CD4-positive, alpha-beta T cell (primary cell): ENCODE data around the gene ELOVL5. TPM values are rescaled to one million over a fixed set of nuclear protein-coding genes. Genes with fewer than 3 reads are reported as not detected.
A peak's percentile ranks its signal among the peaks of the same experiment; 100 is the strongest.

Source experiments
- ATAC-seq: fragments of 200-7000 bp; cut with Tn5 transposase; one replicate; pipeline ENCODE4 v1.10.0; 2022; ENCODE audit warnings: mild to moderate bottlenecking; ENCODE audit not compliant: poor library complexity
- CTCF ChIA-PET: fragments of 350-600 bp; sonication (Branson Sonifier 250); formaldehyde crosslinking; loops from one replicate; lab custom pipeline; 2021; ENCODE audit warnings: antibody characterized with exemption, inconsistent platforms; lab: Charles Lee
- POLR2A ChIA-PET: fragments of 350-600 bp; sonication (Branson Sonifier 250); formaldehyde crosslinking; loops from one replicate; lab custom pipeline; 2021; ENCODE audit warnings: antibody characterized with exemption, inconsistent platforms; lab: Charles Lee
- DNase-seq, 14 experiments: peaks; one replicate each; pipeline ENCODE4 v3.0.0-alpha.2; 2013 to 2020; ENCODE audit warnings: mixed read lengths in 2 of 14
- H3K27ac ChIP-seq, 2 donors: one replicate each; pipeline versions ENCODE4 v1.5.1 to v1.7.0; 2013; ENCODE audit warnings: low read length in 2 of 2, low read depth in 1 of 2, mild to moderate bottlenecking in 1 of 2
- H3K27me3 ChIP-seq, 2 experiments: 1 replicate in 1 of 2; 2 replicates in 1 of 2; pipeline versions ENCODE4 v1.6.1 to v1.7.0; 2013; ENCODE audit warnings: low read length in 2 of 2, control low read depth in 1 of 2, mild to moderate bottlenecking in 1 of 2, moderate library complexity in 1 of 2; ENCODE audit not compliant: insufficient read depth in 2 of 2, control insufficient read depth in 1 of 2
- H3K36me3 ChIP-seq: one replicate; pipeline ENCODE4 v1.6.1; 2013; ENCODE audit warnings: low read length, control low read depth; ENCODE audit not compliant: insufficient read depth
- H3K4me1 ChIP-seq: one replicate; pipeline ENCODE4 v1.6.1; 2013; ENCODE audit warnings: low read length, control low read depth; ENCODE audit not compliant: insufficient read depth
- H3K4me3 ChIP-seq: one replicate; pipeline ENCODE4 v1.5.1; 2013; ENCODE audit warnings: mild to moderate bottlenecking, low read length, moderate library complexity
- H3K9me3 ChIP-seq, 2 experiments: 1 replicate in 1 of 2; 2 replicates in 1 of 2; pipeline versions ENCODE4 v1.6.1 to v1.7.0; 2013; ENCODE audit warnings: low read length in 2 of 2, mild to moderate bottlenecking in 2 of 2, control low read depth in 1 of 2, moderate library complexity in 1 of 2; ENCODE audit not compliant: control insufficient read depth in 1 of 2, insufficient read depth in 1 of 2
- H3K27ac Mint-ChIP-seq: one replicate; pipeline ENCODE4 v1.8.0; 2020; ENCODE audit warnings: mixed read lengths
- H3K27me3 Mint-ChIP-seq: one replicate; pipeline ENCODE4 v1.8.0; 2021; ENCODE audit warnings: mixed read lengths
- H3K36me3 Mint-ChIP-seq: one replicate; pipeline ENCODE4 v1.8.0; 2021; ENCODE audit warnings: low read depth, mixed read lengths
- H3K4me1 Mint-ChIP-seq: one replicate; pipeline ENCODE4 v1.8.0; 2021; ENCODE audit warnings: low read depth, mixed read lengths
- H3K4me3 Mint-ChIP-seq: one replicate; pipeline ENCODE4 v1.8.0; 2020; ENCODE audit warnings: mild to moderate bottlenecking, mixed read lengths
- H3K9me3 Mint-ChIP-seq: one replicate; pipeline ENCODE4 v1.8.0; 2020; ENCODE audit warnings: mixed read lengths
- intact Hi-C, 2 experiments: fragments of 100-400 bp; cut with DNase I in 1 of 2; cut with micrococcal nuclease in 1 of 2; formaldehyde crosslinking; loops; one replicate each; pipeline versions ENCODE4 v1.15.1 to v1.9.0; 2023 to 2025; cut with DNase I, micrococcal nuclease
- total RNA-seq, 174 experiments: library from RNA in 2 of 174; stranded (reverse) in 2 of 174; gene quantifications; one replicate each; pipeline ENCODE4 v1.2.3 and lab custom pipeline; 2021 to 2026
- TF ChIP-seq, protein P1 (sequence below): fragments of 200-600 bp; IDR thresholded peaks from one replicate; pipeline ENCODE4 v1.8.0; 2022; ENCODE audit warnings: antibody characterized with exemption, mild to moderate bottlenecking

The ELOVL5 gene
- total RNA-seq, 2 experiments from 2014 or later: 78.0 to 86.8 TPM

DNA sequence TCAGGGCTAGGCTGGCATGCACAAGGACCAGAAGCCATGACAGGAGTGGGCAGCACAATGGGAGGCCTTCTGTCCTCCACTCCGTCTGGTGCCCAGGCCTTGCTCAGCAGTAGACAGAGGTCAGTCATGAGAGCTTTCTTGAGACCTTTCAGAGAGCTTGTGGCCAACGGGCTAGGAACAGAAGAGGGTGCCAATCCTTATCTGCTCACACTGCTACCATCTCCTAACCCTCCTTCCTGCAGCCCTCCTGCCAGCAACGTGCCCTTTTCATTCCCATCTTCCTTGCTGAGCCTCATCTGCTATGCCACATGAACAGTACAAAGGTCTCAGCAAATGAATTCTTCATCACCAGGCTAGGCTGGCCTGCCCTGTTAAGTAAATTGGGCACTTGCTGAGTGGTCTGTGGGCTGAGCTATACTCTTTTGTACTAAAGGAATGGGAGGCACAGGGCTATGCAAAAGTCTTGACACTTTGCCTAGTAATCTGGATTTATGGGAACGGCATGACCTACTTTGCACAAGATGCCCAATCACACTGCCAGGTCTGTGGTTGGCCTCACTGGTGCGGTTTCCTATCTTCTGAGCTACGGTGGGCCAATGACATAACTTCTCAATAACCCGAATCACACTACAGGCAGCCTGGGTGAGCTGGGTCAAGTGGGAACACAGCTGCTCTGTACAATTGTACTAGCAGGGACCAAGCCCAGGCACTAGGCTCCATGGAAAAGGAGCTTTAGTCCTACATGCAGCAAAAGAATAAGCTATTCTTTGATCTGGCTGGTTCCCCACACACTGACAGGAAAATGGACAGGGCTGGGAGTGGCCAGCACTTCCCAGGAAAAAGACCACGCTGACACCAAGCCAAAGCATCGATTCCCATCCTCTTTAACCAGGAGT lies 47.8 kb downstream of the ELOVL5 start:
- peaks cover 54% of the 10 kb centered on the region for H3K4me1 ChIP-seq
- intact Hi-C loops: loop anchor here in 1 of 2 experiments (5.0 kb wide), 1 partner anchor 46 kb away; the partner anchor contains the start of gene ELOVL5
- peak; percentile 13 for ATAC-seq
- POLR2A ChIA-PET: interaction anchor here (2.1 to 4.7 kb wide), 5 partner anchors 9 to 59 kb away, joined by 10 to 63 read pairs (median 34); partner anchors contain the start of gene ELOVL5
- peak overlapping the region in 1 of 2 donors; percentile 51 for H3K27ac ChIP-seq
- no peaks in the 10 kb centered on the region for H3K27me3 ChIP-seq
- H3K36me3 ChIP-seq: no peaks in the 10 kb centered on the region
- H3K27me3 Mint-ChIP-seq: no peaks in the 10 kb centered on the region
- peak overlapping the region; percentile 8 for H3K4me3 ChIP-seq
- no peaks in the 10 kb centered on the region for H3K9me3 Mint-ChIP-seq
- DNase-seq: peak in 8 of 14 experiments; percentile 12 to 72 (median 36)
- peak overlapping the region; percentile 83 for H3K27ac Mint-ChIP-seq
- no peaks in the 10 kb centered on the region for H3K9me3 ChIP-seq
- H3K36me3 Mint-ChIP-seq: peaks cover 8% of the 10 kb centered on the region
- peaks cover 86% of the 10 kb centered on the region for H3K4me1 Mint-ChIP-seq
- CTCF ChIA-PET: interaction anchor here (1.0 to 3.0 kb wide), 5 partner anchors 10 to 47 kb away, joined by 3 to 15 read pairs (median 8); no protein-coding TSS in a partner anchor
- TF ChIP-seq, protein P1, sequence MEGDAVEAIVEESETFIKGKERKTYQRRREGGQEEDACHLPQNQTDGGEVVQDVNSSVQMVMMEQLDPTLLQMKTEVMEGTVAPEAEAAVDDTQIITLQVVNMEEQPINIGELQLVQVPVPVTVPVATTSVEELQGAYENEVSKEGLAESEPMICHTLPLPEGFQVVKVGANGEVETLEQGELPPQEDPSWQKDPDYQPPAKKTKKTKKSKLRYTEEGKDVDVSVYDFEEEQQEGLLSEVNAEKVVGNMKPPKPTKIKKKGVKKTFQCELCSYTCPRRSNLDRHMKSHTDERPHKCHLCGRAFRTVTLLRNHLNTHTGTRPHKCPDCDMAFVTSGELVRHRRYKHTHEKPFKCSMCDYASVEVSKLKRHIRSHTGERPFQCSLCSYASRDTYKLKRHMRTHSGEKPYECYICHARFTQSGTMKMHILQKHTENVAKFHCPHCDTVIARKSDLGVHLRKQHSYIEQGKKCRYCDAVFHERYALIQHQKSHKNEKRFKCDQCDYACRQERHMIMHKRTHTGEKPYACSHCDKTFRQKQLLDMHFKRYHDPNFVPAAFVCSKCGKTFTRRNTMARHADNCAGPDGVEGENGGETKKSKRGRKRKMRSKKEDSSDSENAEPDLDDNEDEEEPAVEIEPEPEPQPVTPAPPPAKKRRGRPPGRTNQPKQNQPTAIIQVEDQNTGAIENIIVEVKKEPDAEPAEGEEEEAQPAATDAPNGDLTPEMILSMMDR: no peak
- H3K4me3 Mint-ChIP-seq: peak overlapping the region; percentile 35

DNA sequence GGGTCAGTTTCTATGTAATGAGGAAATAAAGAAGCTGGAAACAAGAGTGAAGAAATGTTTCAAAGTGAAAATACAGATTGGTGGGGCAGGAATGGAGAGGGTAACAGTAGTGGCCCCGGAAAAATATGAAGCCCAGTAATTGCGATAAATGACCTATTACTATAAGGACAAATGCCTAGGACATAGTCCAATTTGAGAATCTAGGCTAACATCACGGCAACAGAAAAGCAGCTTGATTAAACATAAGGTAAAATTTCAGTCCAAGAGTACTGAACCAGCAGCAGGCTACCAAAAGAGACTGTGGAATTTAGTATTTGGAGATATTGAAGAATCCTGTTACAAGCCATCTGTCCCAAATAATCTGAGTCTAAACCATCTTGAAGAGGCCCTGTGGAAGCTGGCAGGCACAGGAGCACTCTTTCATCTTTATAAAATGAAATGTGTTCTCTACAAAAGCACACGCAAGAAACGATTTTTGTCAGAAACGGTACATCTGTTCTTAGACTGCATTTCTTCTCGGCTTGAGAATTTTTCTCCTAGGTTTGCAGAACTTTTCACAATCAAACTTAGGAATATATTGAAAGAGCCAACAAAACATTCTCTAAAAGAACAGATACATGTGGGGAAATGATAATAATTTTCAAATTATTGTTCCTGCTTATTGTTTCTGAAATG lies 49.3 kb downstream of the ELOVL5 start:
- H3K36me3 ChIP-seq: peaks cover 2% of the 10 kb centered on the region
- H3K27me3 ChIP-seq: no peaks in the 10 kb centered on the region
- ChIA-PET CTCF (no interaction called here), POLR2A (interaction anchor here (4.7 kb wide), 1 partner anchor 9 kb away, joined by 46 read pairs; no protein-coding TSS in a partner anchor)
- H3K36me3 Mint-ChIP-seq: peaks cover 13% of the 10 kb centered on the region
- no peak for ATAC-seq
- H3K4me1 ChIP-seq: peaks cover 54% of the 10 kb centered on the region
- peak overlapping the region; percentile 23 for H3K4me3 Mint-ChIP-seq
- no peak overlapping the region for H3K27ac ChIP-seq
- no peak overlapping the region for H3K4me3 ChIP-seq
- H3K27me3 Mint-ChIP-seq: no peaks in the 10 kb centered on the region
- H3K9me3 ChIP-seq: no peaks in the 10 kb centered on the region
- H3K27ac Mint-ChIP-seq: peak overlapping the region; percentile 83
- H3K4me1 Mint-ChIP-seq: peaks cover 98% of the 10 kb centered on the region
- TF ChIP-seq, protein P1: no peak
- intact Hi-C loops: loop anchor here in 1 of 2 experiments (5.0 to 10.0 kb wide), 2 partner anchors 48 to 245 kb away; partner anchors contain the start of genes ELOVL5 and GCLC
- DNase-seq: no peak
- H3K9me3 Mint-ChIP-seq: no peaks in the 10 kb centered on the region

DNA sequence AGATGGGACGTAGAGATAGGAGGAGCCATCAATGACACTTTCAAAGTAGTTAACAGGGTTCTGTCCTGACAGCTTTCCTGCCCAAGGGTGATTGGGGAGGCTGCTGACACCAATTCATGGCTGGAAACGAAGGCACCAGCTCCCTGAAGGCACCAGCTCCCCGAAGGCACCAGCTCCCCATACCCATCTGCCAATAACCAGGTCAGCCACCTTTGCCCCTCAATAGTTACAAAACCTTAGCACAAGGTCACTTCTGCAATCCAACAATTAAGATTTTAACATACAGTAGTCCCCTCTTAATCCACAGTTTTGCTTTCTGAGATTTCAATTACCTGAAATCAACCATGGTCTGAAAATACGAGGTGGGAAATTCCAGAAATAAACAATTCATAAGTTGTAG lies 51.7 kb downstream of the ELOVL5 start:
- H3K27ac Mint-ChIP-seq: peak overlapping the region; percentile 8
- POLR2A ChIA-PET: interaction anchor here (0.8 to 0.9 kb wide), 2 partner anchors 22 to 40 kb away, joined by 3 read pairs; no protein-coding TSS in a partner anchor

More for the DNA sequence above, 51.7 kb downstream of the ELOVL5 start:
- CTCF ChIA-PET: interaction anchor here (0.8 to 1.0 kb wide), 2 partner anchors 41 to 50 kb away, joined by 3 read pairs; no protein-coding TSS in a partner anchor
- DNase-seq (no peak), ATAC-seq (no peak)
- intact Hi-C loops: loop anchor here in 1 of 2 experiments (10.0 kb wide), 1 partner anchor 248 kb away; the partner anchor contains the start of gene GCLC
- Histone ChIP-seq H3K27me3 (no peaks in the 10 kb centered on the region), H3K9me3 (no peaks in the 10 kb centered on the region), H3K4me1 (peaks cover 59% of the 10 kb centered on the region), H3K4me3 (no peak overlapping the region), H3K27ac (no peak overlapping the region), H3K36me3 (peaks cover 20% of the 10 kb centered on the region)
- Mint-ChIP-seq H3K9me3 (no peaks in the 10 kb centered on the region), H3K4me1 (peaks cover 92% of the 10 kb centered on the region), H3K36me3 (peaks cover 15% of the 10 kb centered on the region), H3K4me3 (no peak overlapping the region), H3K27me3 (no peaks in the 10 kb centered on the region)
- TF ChIP-seq, protein P1: no peak
